SK-N-SH (cell line): Measurements from ENCODE around the gene SLC25A48.

Source experiments
- EP300 ChIP-seq, 2 experiments: IDR thresholded peaks; 2 replicates each; pipeline versions ENCODE4 v1.4.0 to v1.6.1; 2012; ENCODE audit warnings: borderline replicate concordance in 1 of 2, low read depth in 1 of 2, low read length in 1 of 2
- EZH2phosphoT487 ChIP-seq: fragments of 200-600 bp; sonication (generic); IDR thresholded peaks from 2 replicates; pipeline ENCODE4 v1.6.1; 2017; ENCODE audit warnings: low read depth, mixed run types, mild to moderate bottlenecking, antibody characterized with exemption, moderate library complexity, borderline replicate concordance
- FOXM1 ChIP-seq: IDR thresholded peaks from 2 replicates; pipeline ENCODE4 v1.4.0; 2012; ENCODE audit warnings: low read depth, mild to moderate bottlenecking
- MXI1 ChIP-seq: IDR thresholded peaks from 2 replicates; pipeline ENCODE4 v1.6.1; 2012; ENCODE audit warnings: mild to moderate bottlenecking, low read depth, low read length, improper control_type of control experiment
- NFIC ChIP-seq: IDR thresholded peaks from 2 replicates; pipeline ENCODE4 v1.4.0; 2012; ENCODE audit warnings: borderline replicate concordance
- POLR2AphosphoS5 ChIP-seq: IDR thresholded peaks from 2 replicates; pipeline ENCODE4 v1.6.1; 2012; ENCODE audit warnings: low read depth, low read length
- REST ChIP-seq: IDR thresholded peaks from 2 replicates; pipeline ENCODE4 v1.6.1; 2012; ENCODE audit warnings: mild to moderate bottlenecking, low read depth, low read length, moderate library complexity
- RFX5 ChIP-seq: IDR thresholded peaks from 2 replicates; pipeline ENCODE4 v1.6.1; 2012; ENCODE audit warnings: mild to moderate bottlenecking, improper control_type of control experiment, low read length
- RXRA ChIP-seq: IDR thresholded peaks from 2 replicates; pipeline ENCODE4 v1.4.0; 2012; ENCODE audit warnings: low read depth, mild to moderate bottlenecking, borderline replicate concordance
- SIN3A ChIP-seq: IDR thresholded peaks from 2 replicates; pipeline ENCODE4 v1.6.1; 2012; ENCODE audit warnings: low read depth, mild to moderate bottlenecking, low read length, moderate library complexity, borderline replicate concordance
- SMC3 ChIP-seq: IDR thresholded peaks from 2 replicates; pipeline ENCODE4 v1.6.1; 2012; ENCODE audit warnings: low read depth, low read length, improper control_type of control experiment
- TEAD4 ChIP-seq: IDR thresholded peaks from 2 replicates; pipeline ENCODE4 v1.4.0; 2012; ENCODE audit warnings: mild to moderate bottlenecking, borderline replicate concordance; ENCODE audit not compliant: insufficient read depth
- ZBTB33 ChIP-seq: IDR thresholded peaks from 2 replicates; pipeline ENCODE4 v1.4.0; 2012; ENCODE audit warnings: low read depth, borderline replicate concordance
- TF ChIP-seq, protein P1 (sequence below): fragments of 200-600 bp; sonication (generic); IDR thresholded peaks from 2 replicates; pipeline ENCODE4 v1.6.1; 2017; ENCODE audit warnings: antibody characterized with exemption, mild to moderate bottlenecking, moderate library complexity

DNA sequence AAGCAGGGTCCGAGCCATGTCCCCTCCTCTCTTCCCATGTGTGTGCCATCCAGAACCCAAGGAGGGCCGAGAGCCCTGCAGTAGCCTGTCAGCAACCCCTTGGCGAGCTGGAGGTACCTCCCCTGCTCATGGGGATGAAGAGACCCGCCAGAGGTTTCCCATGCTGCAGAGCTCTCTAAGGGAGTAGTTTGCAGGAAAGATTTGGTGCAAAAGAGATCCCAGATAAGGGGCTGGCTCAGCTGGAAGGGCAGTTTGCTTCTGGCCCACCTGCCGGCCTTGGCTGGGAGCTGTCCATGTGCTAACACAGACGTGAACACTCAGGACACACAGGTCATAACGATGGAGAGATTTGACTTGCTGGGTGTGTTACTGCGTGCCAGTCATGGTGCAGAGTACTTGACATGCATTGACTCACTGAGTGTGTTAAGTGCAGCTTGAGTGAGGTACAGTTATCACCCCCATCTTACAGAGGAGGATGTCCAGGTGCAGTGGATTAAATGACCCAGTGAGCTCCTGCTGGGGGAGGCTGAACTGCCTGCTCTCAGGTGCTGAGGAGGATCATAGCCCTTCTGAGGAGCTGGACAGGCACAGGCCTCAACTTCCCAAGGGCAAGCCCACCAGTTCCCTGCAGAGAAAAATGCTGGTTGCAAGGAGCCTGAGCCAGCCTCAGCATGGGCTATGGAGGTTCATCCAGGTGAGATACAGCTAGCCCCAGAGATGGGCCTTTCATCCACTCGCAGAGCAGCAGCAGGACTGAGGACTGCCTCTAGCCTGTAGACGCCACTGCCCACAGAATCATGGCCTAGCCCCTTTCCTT lies 6.3 kb upstream of the SLC25A48 start:
- TF ChIP-seq, protein P1, sequence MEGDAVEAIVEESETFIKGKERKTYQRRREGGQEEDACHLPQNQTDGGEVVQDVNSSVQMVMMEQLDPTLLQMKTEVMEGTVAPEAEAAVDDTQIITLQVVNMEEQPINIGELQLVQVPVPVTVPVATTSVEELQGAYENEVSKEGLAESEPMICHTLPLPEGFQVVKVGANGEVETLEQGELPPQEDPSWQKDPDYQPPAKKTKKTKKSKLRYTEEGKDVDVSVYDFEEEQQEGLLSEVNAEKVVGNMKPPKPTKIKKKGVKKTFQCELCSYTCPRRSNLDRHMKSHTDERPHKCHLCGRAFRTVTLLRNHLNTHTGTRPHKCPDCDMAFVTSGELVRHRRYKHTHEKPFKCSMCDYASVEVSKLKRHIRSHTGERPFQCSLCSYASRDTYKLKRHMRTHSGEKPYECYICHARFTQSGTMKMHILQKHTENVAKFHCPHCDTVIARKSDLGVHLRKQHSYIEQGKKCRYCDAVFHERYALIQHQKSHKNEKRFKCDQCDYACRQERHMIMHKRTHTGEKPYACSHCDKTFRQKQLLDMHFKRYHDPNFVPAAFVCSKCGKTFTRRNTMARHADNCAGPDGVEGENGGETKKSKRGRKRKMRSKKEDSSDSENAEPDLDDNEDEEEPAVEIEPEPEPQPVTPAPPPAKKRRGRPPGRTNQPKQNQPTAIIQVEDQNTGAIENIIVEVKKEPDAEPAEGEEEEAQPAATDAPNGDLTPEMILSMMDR = no peak
- no peak for TF ChIP-seq SMC3
- TF ChIP-seq EZH2phosphoT487 = no peak
- no peak for TF ChIP-seq POLR2AphosphoS5
- no peak for TF ChIP-seq REST
- no peak for TF ChIP-seq RFX5
- no peak for TF ChIP-seq ZBTB33
- TF ChIP-seq NFIC = no peak
- no peak for TF ChIP-seq RXRA
- no peak for TF ChIP-seq SIN3A
- TF ChIP-seq MXI1 = no peak
- TF ChIP-seq EP300 (IDR thresholded peaks at IDR 0.05; ENCODE audit: borderline replicate concordance in 1 of 2, low read depth in 1 of 2, low read length in 1 of 2) = no peak
- no peak for TF ChIP-seq FOXM1
- no peak for TF ChIP-seq TEAD4
